ENCODE measurements around the gene HOXC13. TPM values are rescaled to one million over a fixed set of nuclear protein-coding genes. Genes with fewer than 3 reads are reported as not detected.

HOXC13 gene
- total and polyA plus RNA-seq, 2 experiments from 2014 or later = 0.10 TPM; not detected in 1

DNA sequence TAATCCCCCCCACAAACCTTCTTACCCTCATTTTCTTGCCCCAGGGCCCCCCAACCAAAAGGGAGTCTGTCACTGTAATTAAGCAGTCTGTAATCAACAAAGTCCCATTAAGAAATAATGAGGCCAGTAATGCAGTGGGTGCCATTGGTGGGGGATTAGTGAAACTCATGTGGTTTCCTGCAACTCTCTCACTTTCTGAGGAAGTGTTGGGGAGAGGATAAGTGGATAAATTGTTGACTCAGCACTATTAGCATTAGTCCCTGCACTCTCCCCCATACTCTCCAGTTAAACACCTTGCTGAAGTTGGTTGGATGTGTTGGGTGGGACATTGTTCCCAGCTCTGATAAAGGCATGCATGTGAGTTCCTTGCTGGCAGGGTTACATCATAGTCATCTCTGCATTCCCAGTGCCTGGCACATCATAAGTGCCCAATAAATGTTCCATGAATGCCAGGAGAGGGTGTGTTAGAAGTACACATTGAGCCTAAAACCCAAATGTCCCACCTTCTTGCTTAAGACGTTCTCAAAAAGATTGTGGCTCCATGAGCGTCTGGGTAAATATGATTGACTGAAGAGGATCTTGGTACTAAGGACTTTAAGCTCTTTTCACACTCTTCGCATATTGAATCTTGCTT lies 45.8 kb upstream of the HOXC13 start:
- peaks cover 13% of the 10 kb centered on the region for H3K27me3 ChIP-seq (ENCODE audit: insufficient read depth)
- H3K4me2 ChIP-seq = no peak overlapping the region
- ATAC-seq (no peak), DNase-seq (ENCODE audit: low spot score) (no peak)
- no peaks in the 10 kb centered on the region for H3K4me1 ChIP-seq (ENCODE audit: insufficient read depth)
- no peak overlapping the region for H3K27ac ChIP-seq (ENCODE audit: low read depth)
- Mint-ChIP-seq H3K36me3 (ENCODE audit: low read depth) (no peaks in the 10 kb centered on the region), H3K27ac (no peak overlapping the region), H3K4me1 (peaks cover 2% of the 10 kb centered on the region; the same call in 1 of the 3 replicates), H3K4me3 (no peak overlapping the region), H3K27me3 (ENCODE audit: insufficient read depth, low read depth, poor library complexity) (peaks cover 2% of the 10 kb centered on the region), H3K9me3 (no peaks in the 10 kb centered on the region)
- H4K20me1 ChIP-seq (replicated peaks; ENCODE audit: insufficient read depth) = no peaks in the 10 kb centered on the region
- no peaks in the 10 kb centered on the region for H3K36me3 ChIP-seq (ENCODE audit: insufficient read depth)
- H3K9me2 ChIP-seq (ENCODE audit: insufficient read depth) = no peaks in the 10 kb centered on the region
- H3K4me3 ChIP-seq = no peak overlapping the region
- H3K79me2 ChIP-seq (replicated peaks; ENCODE audit: insufficient read depth) = no peaks in the 10 kb centered on the region
- H2AFZ ChIP-seq = no peak overlapping the region
- H3F3A ChIP-seq (replicated peaks; ENCODE audit: low read depth) = no peaks in the 10 kb centered on the region
- TF ChIP-seq ZNF331 (CRISPR knock-in tag; IDR thresholded peaks at IDR 0.05; ENCODE audit: low read depth) (no peak), EZH2 (IDR thresholded peaks at IDR 0.05; ENCODE audit: low read depth, unreplicated experiment) (no peak), STAT1 (IDR thresholded peaks at IDR 0.05; ENCODE audit: unreplicated experiment) (no peak), POLR2AphosphoS5 (IDR thresholded peaks at IDR 0.05; ENCODE audit: low read depth) (no peak), JUNB (IDR thresholded peaks at IDR 0.05; ENCODE audit: unreplicated experiment) (no peak), EZH2phosphoT487 (IDR thresholded peaks at IDR 0.05; ENCODE audit: unreplicated experiment) (no peak), ZNF114 (CRISPR knock-in tag; IDR thresholded peaks at IDR 0.05) (no peak), NANOG (IDR thresholded peaks at IDR 0.05; ENCODE audit: borderline replicate concordance) (no peak), CREB1 (CRISPR knock-in tag; IDR thresholded peaks at IDR 0.05; ENCODE audit: low read depth) (no peak)
- TF ChIP-seq, protein P1, sequence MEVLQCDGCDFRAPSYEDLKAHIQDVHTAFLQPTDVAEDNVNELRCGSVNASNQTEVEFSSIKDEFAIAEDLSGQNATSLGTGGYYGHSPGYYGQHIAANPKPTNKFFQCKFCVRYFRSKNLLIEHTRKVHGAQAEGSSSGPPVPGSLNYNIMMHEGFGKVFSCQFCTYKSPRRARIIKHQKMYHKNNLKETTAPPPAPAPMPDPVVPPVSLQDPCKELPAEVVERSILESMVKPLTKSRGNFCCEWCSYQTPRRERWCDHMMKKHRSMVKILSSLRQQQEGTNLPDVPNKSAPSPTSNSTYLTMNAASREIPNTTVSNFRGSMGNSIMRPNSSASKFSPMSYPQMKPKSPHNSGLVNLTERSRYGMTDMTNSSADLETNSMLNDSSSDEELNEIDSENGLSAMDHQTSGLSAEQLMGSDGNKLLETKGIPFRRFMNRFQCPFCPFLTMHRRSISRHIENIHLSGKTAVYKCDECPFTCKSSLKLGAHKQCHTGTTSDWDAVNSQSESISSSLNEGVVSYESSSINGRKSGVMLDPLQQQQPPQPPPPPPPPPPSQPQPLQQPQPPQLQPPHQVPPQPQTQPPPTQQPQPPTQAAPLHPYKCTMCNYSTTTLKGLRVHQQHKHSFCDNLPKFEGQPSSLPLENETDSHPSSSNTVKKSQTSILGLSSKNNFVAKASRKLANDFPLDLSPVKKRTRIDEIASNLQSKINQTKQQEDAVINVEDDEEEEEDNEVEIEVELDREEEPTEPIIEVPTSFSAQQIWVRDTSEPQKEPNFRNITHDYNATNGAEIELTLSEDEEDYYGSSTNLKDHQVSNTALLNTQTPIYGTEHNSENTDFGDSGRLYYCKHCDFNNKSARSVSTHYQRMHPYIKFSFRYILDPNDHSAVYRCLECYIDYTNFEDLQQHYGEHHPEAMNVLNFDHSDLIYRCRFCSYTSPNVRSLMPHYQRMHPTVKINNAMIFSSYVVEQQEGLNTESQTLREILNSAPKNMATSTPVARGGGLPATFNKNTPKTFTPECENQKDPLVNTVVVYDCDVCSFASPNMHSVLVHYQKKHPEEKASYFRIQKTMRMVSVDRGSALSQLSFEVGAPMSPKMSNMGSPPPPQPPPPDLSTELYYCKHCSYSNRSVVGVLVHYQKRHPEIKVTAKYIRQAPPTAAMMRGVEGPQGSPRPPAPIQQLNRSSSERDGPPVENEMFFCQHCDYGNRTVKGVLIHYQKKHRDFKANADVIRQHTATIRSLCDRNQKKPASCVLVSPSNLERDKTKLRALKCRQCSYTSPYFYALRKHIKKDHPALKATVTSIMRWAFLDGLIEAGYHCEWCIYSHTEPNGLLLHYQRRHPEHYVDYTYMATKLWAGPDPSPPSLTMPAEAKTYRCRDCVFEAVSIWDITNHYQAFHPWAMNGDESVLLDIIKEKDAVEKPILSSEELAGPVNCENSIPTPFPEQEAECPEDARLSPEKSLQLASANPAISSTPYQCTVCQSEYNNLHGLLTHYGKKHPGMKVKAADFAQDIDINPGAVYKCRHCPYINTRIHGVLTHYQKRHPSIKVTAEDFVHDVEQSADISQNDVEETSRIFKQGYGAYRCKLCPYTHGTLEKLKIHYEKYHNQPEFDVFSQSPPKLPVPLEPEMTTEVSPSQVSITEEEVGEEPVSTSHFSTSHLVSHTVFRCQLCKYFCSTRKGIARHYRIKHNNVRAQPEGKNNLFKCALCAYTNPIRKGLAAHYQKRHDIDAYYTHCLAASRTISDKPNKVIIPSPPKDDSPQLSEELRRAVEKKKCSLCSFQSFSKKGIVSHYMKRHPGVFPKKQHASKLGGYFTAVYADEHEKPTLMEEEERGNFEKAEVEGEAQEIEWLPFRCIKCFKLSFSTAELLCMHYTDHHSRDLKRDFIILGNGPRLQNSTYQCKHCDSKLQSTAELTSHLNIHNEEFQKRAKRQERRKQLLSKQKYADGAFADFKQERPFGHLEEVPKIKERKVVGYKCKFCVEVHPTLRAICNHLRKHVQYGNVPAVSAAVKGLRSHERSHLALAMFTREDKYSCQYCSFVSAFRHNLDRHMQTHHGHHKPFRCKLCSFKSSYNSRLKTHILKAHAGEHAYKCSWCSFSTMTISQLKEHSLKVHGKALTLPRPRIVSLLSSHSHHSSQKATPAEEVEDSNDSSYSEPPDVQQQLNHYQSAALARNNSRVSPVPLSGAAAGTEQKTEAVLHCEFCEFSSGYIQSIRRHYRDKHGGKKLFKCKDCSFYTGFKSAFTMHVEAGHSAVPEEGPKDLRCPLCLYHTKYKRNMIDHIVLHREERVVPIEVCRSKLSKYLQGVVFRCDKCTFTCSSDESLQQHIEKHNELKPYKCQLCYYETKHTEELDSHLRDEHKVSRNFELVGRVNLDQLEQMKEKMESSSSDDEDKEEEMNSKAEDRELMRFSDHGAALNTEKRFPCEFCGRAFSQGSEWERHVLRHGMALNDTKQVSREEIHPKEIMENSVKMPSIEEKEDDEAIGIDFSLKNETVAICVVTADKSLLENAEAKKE (CRISPR knock-in tag; IDR thresholded peaks at IDR 0.05) = no peak
- TF ChIP-seq, protein P2, sequence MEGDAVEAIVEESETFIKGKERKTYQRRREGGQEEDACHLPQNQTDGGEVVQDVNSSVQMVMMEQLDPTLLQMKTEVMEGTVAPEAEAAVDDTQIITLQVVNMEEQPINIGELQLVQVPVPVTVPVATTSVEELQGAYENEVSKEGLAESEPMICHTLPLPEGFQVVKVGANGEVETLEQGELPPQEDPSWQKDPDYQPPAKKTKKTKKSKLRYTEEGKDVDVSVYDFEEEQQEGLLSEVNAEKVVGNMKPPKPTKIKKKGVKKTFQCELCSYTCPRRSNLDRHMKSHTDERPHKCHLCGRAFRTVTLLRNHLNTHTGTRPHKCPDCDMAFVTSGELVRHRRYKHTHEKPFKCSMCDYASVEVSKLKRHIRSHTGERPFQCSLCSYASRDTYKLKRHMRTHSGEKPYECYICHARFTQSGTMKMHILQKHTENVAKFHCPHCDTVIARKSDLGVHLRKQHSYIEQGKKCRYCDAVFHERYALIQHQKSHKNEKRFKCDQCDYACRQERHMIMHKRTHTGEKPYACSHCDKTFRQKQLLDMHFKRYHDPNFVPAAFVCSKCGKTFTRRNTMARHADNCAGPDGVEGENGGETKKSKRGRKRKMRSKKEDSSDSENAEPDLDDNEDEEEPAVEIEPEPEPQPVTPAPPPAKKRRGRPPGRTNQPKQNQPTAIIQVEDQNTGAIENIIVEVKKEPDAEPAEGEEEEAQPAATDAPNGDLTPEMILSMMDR (conservative IDR thresholded peaks at IDR 0.05; ENCODE audit: low read depth in 2 of 2) = no peak
- TF ChIP-seq, protein P3, sequence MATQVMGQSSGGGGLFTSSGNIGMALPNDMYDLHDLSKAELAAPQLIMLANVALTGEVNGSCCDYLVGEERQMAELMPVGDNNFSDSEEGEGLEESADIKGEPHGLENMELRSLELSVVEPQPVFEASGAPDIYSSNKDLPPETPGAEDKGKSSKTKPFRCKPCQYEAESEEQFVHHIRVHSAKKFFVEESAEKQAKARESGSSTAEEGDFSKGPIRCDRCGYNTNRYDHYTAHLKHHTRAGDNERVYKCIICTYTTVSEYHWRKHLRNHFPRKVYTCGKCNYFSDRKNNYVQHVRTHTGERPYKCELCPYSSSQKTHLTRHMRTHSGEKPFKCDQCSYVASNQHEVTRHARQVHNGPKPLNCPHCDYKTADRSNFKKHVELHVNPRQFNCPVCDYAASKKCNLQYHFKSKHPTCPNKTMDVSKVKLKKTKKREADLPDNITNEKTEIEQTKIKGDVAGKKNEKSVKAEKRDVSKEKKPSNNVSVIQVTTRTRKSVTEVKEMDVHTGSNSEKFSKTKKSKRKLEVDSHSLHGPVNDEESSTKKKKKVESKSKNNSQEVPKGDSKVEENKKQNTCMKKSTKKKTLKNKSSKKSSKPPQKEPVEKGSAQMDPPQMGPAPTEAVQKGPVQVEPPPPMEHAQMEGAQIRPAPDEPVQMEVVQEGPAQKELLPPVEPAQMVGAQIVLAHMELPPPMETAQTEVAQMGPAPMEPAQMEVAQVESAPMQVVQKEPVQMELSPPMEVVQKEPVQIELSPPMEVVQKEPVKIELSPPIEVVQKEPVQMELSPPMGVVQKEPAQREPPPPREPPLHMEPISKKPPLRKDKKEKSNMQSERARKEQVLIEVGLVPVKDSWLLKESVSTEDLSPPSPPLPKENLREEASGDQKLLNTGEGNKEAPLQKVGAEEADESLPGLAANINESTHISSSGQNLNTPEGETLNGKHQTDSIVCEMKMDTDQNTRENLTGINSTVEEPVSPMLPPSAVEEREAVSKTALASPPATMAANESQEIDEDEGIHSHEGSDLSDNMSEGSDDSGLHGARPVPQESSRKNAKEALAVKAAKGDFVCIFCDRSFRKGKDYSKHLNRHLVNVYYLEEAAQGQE (IDR thresholded peaks at IDR 0.05; ENCODE audit: unreplicated experiment) = no peak

Measured in GM23338 (cell line).